Measurements from ENCODE around the gene KRT38. TPM values are rescaled to one million over a fixed set of nuclear protein-coding genes. Genes with fewer than 3 reads are reported as not detected.

Gene KRT38
- polyA plus RNA-seq, 3 donors from 2014 or later = not detected

DNA sequence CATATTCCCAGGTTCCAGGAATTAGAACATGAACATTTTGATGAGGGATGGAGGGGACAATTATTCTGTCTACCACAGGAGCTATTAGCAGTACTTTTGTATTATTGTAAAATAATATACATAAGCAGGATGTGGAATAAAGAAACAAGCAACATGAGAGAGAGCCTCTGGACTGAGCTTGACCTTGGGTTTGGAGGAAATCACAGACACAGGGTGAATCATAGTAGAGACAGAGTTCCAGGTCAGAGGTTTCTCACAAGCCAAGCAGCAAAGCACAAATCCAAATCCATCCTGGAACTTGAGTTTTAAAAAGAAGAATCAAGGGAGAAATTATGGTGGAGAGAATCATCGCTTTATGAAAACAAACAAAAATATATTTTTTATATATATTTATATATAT lies 48.5 kb downstream of the KRT38 start:
- Mint-ChIP-seq H3K9me3 (peaks cover 2 to 12% (median 3%) of the 10 kb centered on the region in 6 donors), H3K27ac (no peak overlapping the region), H3K4me3 (no peak overlapping the region), H3K36me3 (peaks cover 0 to 5% (median 0%) of the 10 kb centered on the region in 3 donors), H3K4me1 (no peaks in the 10 kb centered on the region), H3K27me3 (ENCODE audit: low read depth in 3 of 3) (peaks cover 5 to 15% (median 5%) of the 10 kb centered on the region in 3 donors)
- no peak for DNase-seq

DNA sequence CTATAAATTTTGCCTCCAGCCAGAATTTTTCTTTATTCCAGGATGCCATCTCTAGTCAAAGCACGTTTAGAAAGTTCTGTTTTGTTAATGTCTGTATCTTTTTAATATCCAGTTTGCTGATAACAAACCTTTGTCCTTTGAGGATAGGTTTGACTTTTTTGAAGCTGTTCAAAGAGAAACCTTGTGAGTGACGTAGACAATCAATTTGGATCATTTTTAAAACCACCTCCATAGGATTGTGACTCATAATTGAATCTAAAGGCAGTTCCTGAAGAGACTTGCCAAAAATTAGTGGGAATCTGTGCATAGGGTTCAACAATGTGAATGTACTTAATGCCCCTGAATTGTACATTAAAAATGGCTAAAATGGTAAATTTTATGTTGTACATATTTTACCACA lies 49.2 kb downstream of the KRT38 start:
- Mint-ChIP-seq H3K4me1 (no peaks in the 10 kb centered on the region), H3K27ac (no peak overlapping the region), H3K4me3 (no peak overlapping the region), H3K36me3 (peaks cover 0 to 10% (median 0%) of the 10 kb centered on the region in 3 donors), H3K9me3 (peaks cover 5 to 17% (median 8%) of the 10 kb centered on the region in 6 donors), H3K27me3 (ENCODE audit: low read depth in 3 of 3) (peaks cover 5 to 20% (median 7%) of the 10 kb centered on the region in 3 donors)
- no peak for DNase-seq

DNA sequence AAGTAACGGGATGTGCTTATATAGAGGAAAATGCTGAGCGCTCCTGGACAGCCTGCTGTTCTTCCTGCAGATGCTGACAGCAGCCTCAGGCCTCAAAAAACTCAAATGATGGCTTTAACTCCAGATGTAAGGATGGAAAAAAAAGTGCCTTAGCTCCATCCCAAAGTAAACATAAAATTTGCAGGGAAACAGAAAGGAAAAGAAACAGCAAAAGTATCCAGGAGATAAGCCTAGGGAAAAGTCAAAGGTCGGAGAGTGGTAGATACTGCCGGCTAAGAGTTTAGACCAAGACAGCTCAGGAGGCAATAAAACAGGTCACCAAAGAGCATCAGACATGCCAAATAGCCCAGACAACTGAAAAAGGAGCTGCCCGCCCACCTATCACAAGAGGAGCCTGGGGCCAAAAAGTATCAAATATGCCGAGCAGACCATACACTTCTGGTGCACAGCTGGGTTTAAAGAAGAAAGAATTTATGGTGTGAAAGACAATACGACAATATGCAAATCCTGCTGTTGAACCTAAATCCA lies 50.3 kb downstream of the KRT38 start:
- H3K9me3 Mint-ChIP-seq = peaks cover 6 to 24% (median 12%) of the 10 kb centered on the region in 6 donors
- no peak for DNase-seq
- H3K4me1 Mint-ChIP-seq = no peaks in the 10 kb centered on the region
- no peak overlapping the region for H3K27ac Mint-ChIP-seq
- H3K36me3 Mint-ChIP-seq = peaks cover 0 to 13% (median 4%) of the 10 kb centered on the region in 3 donors
- H3K27me3 Mint-ChIP-seq (ENCODE audit: low read depth in 3 of 3) = peaks cover 5 to 20% (median 7%) of the 10 kb centered on the region in 3 donors
- no peak overlapping the region for H3K4me3 Mint-ChIP-seq

DNA sequence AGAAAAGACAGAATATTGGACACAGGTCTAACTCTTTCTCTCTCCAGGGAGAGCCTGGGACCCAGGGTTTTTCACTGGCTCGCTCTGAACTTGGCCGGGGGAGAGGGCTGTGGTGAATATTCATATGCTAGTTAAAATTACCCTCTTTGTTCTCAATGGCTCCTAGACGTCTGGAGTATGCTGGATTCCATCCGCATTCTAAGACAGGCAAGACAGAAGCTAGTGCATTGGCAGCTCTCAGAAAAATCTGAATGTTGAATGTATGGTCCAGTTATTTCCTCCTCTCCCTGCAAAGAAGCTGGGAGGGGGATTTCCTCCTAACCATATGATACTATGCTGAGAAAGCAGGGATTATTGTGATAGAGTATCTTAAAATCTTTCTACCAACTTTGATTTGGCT lies 53.1 kb downstream of the KRT38 start:
- H3K9me3 Mint-ChIP-seq = peaks cover 6 to 24% (median 12%) of the 10 kb centered on the region in 6 donors
- H3K36me3 Mint-ChIP-seq = peaks cover 0 to 13% (median 4%) of the 10 kb centered on the region in 3 donors
- no peak overlapping the region for H3K27ac Mint-ChIP-seq
- no peak overlapping the region for H3K4me3 Mint-ChIP-seq
- H3K4me1 Mint-ChIP-seq = no peaks in the 10 kb centered on the region
- H3K27me3 Mint-ChIP-seq (ENCODE audit: low read depth in 3 of 3) = peaks cover 4 to 17% (median 7%) of the 10 kb centered on the region in 3 donors
- no peak for DNase-seq

DNA sequence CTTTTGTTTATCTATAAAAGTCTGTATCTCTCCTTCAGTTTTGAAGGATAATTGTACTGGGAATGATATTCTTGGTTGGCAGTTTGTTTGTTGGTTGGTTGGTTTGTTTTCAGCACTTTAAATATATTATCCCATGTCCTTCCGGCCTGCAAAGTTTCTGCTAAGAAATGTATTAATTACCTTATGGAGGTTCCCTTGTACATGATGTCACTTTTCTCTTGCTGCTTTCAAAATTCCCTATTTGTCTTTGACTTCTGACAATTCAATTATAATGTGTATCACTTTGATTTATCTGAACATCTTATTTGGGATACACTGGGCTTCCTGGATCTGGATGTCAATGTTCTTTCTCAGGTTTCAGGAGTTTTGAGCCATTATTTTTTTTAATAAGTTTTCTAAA lies 54.6 kb downstream of the KRT38 start:
- DNase-seq = no peak
- Mint-ChIP-seq H3K4me1 (no peaks in the 10 kb centered on the region), H3K36me3 (peaks cover 0 to 10% (median 4%) of the 10 kb centered on the region in 3 donors), H3K9me3 (peaks cover 6 to 24% (median 12%) of the 10 kb centered on the region in 6 donors), H3K27me3 (ENCODE audit: low read depth in 3 of 3) (peaks cover 3 to 11% (median 7%) of the 10 kb centered on the region in 3 donors), H3K4me3 (no peak overlapping the region), H3K27ac (no peak overlapping the region)

Other genes with a start within 250 kb of the KRT38 start
- gene KRTAP9-2, start 214.3 kb downstream of the KRT38 start, polyA plus RNA-seq = not detected
- not detected for gene KRTAP9-3, start 208.5 kb downstream of the KRT38 start, polyA plus RNA-seq
- gene KRTAP9-8, start 203.0 kb downstream of the KRT38 start, polyA plus RNA-seq = not detected
- gene KRTAP9-4, start 191.3 kb downstream of the KRT38 start, polyA plus RNA-seq = not detected
- gene KRTAP9-9, start 185.6 kb downstream of the KRT38 start, polyA plus RNA-seq = not detected
- gene KRTAP9-6, start 175.6 kb downstream of the KRT38 start, polyA plus RNA-seq = not detected
- gene KRTAP9-7, start 165.3 kb downstream of the KRT38 start, polyA plus RNA-seq = not detected
- gene KRTAP29-1, start 138.1 kb downstream of the KRT38 start, polyA plus RNA-seq = not detected
- gene KRTAP16-1, start 131.7 kb downstream of the KRT38 start, polyA plus RNA-seq = under 1 TPM in 2 of 3 donors, not detected in 1; 0.17 to 0.30 TPM
- gene KRTAP17-1, start 125.3 kb downstream of the KRT38 start, polyA plus RNA-seq = not detected
- gene KRT33A, start 90.2 kb downstream of the KRT38 start, polyA plus RNA-seq = not detected
- gene KRT33B, start 71.2 kb downstream of the KRT38 start, polyA plus RNA-seq = not detected
- gene KRT34, start 58.7 kb downstream of the KRT38 start, polyA plus RNA-seq = not detected
- not detected for gene KRT31, start 43.4 kb downstream of the KRT38 start, polyA plus RNA-seq
- not detected for gene KRT37, start 16.4 kb downstream of the KRT38 start, polyA plus RNA-seq
- not detected for gene KRT32, start 26.4 kb upstream of the KRT38 start, polyA plus RNA-seq
- not detected for gene KRT35, start 40.2 kb upstream of the KRT38 start, polyA plus RNA-seq
- gene KRT36, start 48.9 kb upstream of the KRT38 start, polyA plus RNA-seq = not detected
- not detected for gene KRT13, start 64.6 kb upstream of the KRT38 start, polyA plus RNA-seq
- gene KRT15, start 77.9 kb upstream of the KRT38 start, polyA plus RNA-seq = not detected
- gene KRT19, start 87.3 kb upstream of the KRT38 start, polyA plus RNA-seq = not detected
- not detected for gene KRT9, start 131.1 kb upstream of the KRT38 start, polyA plus RNA-seq
- gene KRT14, start 145.9 kb upstream of the KRT38 start, polyA plus RNA-seq = not detected
- not detected for gene KRT16, start 171.8 kb upstream of the KRT38 start, polyA plus RNA-seq
- not detected for gene KRT17, start 183.6 kb upstream of the KRT38 start, polyA plus RNA-seq
- 1,000 to 10,000 TPM in 1 of 3 donors, 100 to 1,000 TPM in 2; 639 to 1,260 (median 915) TPM for gene EIF1, start 247.9 kb upstream of the KRT38 start, polyA plus RNA-seq

All from immature natural killer cell (primary cell).